HG03280 (cell line): Measurements from ENCODE around the gene KCNC4.

Source experiments
- ATAC-seq: cut with Tn5 transposase; IDR thresholded peaks from one replicate; pipeline ENCODE4 v1.9.1; 2021; ENCODE audit warnings: mild to moderate bottlenecking, moderate library complexity; ENCODE audit not compliant: unreplicated experiment

KCNC4 gene

DNA sequence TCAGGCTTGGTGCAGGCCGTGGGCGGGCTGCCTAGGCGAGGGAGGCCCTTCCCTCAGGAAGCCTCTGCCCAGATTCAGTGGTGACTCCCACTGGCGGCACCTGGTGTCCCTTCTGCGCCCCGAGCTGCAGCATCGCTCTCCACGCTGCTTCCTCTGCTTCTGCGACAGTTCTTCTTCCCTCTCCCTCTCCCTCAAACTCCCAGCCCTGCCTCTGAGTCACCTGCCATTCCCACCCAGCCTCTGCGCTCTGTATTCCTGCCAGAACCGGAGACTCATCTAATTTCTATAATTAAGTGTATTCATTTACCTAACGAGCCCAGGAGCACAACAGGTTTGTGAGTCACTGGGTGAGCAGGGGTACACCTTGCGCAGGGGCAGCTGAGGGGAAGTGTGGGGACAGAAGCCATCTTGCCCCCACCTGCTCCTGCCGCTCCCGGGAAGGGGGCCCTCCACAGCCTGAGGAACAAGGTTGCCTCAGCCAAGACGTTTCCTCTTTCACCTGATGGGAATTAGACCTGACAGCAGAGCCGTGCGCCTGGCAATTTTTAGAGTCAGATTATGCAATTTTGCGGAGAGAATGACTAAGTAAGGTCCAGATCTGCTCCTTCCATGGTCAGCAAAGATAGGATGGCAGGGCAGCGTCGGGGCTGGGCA lies 19.4 kb downstream of the KCNC4 start:
- no peak for ATAC-seq

DNA sequence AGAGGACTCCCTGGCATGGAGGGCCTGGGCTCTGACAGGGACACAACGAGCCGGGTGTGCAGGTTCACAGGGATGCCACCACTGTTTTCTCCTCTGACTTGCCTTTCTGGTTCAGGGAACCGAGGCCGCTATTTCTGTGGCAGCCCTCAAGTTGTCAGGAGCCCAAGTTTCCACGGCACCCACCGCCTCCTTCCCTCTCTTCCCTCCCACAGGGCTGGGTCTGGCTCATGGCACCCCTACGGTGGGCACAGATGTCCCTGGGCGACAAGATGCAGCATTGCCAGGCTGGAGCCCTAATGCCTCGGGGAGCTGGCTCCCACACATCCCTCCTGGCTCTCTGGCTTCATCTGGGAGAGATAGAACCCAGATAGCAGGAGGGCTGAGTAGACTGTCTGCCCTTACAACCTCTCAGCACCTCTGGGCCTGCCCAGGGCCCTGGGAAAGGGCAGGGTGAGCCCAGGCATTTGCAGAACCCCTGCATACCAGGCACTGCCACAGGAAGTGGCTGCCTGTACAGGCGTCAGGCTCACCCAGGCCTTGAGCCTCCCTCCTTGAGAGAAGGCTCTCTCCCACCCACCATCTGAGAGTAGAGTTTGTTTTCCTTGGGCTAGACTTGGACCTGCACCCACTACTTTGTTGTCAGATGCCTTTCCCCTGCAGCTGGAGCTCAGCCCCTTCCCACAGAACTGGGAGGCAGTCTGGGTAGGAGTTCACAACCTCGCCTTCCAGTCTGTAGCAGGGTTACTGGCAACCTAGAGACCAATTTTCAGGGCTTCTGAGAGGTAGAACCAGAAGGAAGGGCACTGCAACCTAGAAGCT lies 20.5 kb downstream of the KCNC4 start:
- ATAC-seq: no peak

GRCh38 chr1:110233861-110234260 lies 23.7 kb downstream of the KCNC4 start:
- no peak for ATAC-seq

GRCh38 chr1:110234691-110235090 lies 24.6 kb downstream of the KCNC4 start:
- ATAC-seq: no peak

DNA sequence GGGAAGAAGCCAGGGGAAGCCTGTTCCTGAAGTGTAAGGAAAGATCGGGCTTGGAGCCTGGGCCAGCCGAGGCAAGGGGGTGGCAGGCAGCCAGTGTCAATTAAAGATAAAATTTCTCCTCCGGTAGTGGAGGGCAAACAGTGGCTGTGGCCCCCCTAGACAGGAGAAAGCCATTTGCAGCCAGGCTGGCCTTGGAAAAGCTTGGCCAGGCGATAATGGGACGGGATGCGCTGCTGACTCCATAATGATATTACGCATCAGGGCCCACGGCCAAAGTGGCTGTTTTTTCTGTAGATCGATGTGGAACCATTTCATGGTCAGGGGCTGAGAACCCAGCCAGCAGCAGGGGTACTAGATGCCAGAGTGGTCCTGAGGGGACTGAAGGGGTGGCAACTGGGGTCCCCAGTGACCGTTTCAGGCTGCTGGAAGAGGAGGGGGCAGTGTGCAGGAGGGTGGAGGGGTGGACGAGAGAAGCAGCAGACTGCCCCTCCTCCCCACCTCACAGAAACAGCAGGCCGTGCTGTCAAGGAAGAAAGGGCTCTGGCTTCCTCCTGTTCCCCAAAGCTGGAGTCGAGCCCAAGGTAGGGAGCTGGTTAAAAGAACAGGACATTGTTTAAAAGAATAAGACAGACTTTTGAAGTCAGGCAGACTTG lies 25.2 kb downstream of the KCNC4 start:
- no peak for ATAC-seq

DNA sequence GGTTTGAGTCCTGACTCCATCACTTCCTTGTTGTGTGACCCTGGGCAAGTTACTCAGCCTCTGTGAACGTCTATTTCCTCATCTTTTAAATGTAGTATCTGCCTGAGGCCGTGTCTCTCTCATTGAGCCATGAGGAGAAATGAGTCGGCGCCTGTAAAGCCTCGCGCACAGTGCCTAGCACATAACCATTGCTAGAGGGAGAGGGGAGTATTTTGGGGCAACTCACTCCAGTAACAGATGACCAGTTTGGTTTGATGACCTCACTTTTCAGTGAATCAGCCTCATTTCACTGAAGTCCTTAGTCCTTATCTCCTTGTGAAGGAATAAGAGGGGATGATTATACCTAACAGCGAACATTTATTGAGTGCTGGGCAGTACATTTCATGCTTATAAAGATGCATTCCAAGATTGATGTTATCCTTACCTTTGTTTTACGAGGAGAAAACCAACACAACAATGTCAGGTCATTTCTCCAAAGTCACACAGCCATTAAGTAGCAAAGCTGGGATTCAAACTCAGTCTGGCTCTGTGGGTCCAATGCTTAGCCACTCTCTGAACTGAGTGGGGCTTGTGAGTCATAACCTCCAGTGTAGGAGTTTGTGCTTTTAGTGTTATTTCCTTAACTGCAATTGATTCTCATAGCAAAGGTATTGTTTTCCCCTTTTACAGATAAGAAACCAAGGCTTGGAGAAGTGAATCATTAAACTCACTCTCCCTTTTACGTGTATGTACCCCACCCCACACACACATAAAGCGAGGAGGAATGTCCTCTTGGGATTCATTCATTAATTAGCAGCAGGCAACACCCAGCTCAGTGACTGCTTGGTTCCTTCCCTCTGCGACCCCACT lies 25.9 kb downstream of the KCNC4 start:
- no peak for ATAC-seq

- ATAC-seq: no peak
Observed at GRCh38 chr1:110237386-110238152, 27.5 kb downstream of the KCNC4 start.

GRCh38 chr1:110239441-110240430 lies 29.6 kb downstream of the KCNC4 start:
- ATAC-seq: no peak

GRCh38 chr1:110240476-110241210 lies 30.5 kb downstream of the KCNC4 start:
- ATAC-seq: no peak

GRCh38 chr1:110241516-110241915 lies 31.4 kb downstream of the KCNC4 start:
- ATAC-seq: no peak

GRCh38 chr1:110242062-110242461 lies 31.9 kb downstream of the KCNC4 start:
- ATAC-seq: no peak

DNA sequence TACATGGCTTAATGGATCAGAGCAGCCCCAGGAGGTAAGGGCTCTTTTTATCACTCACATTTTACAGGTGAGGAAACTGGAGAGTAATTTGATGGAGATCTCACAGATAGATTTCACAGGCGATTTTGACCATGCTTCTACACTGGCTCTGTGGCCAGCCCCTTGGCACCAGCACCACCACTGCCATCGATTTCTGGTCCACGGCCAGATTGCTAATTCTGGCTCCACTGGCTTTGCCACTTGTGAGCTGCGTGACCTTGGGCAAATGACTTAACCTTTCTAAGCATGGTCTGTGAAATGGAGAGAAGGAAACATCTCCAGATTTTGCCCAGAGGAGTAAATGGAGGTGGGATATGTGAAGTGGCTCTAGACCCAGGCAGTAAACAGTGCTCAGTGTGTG lies 32.6 kb downstream of the KCNC4 start:
- no peak for ATAC-seq

DNA sequence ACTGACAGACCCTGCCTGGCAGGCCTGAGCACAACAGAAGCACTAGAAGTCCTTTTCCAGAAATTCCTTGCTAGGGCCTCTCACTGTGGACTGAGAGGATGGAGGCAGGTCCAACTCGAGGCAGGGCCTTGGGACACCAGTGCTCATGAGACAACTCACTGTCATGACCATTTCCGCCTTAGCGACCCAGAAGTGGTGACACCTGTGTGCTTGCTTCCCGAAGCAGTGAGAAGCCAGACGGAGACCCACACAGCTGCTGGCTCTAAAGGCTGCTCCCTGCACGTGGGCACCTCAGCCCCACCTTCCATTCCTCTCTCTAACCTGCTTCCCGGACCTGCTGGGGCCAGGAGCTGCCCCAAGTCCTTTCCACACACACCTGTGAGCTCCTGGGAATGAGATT lies 33.0 kb downstream of the KCNC4 start:
- peak; percentile 28 for ATAC-seq

- ATAC-seq: peak; percentile 56
Observed at GRCh38 chr1:110243574-110243973, 33.5 kb downstream of the KCNC4 start.

- no peak for ATAC-seq
Observed at GRCh38 chr1:110245876-110246620, 35.9 kb downstream of the KCNC4 start.

DNA sequence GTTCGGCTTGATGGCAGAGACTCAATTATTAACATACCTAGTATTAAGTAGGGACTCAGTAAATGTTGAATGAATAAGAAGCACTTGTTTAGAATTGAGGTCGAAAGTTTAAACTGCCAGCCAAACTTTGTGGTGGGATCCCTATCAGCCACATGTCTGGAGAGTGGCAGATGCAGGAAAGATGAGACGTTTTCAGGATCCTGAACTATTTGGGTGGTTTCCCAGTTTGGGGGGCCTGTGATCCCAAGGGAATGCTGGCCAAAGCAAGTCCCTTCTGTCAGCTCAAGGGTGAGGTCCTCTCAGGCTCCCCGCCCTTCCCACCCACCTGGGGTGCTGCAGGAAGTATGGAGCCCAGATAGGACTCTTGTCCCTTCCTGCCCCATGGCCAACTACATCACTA lies 38.6 kb downstream of the KCNC4 start:
- ATAC-seq: no peak

- no peak for ATAC-seq
Observed at GRCh38 chr1:110249256-110249655, 39.1 kb downstream of the KCNC4 start.

GRCh38 chr1:110250008-110250407 lies 39.9 kb downstream of the KCNC4 start:
- ATAC-seq: no peak
